ENCODE measurements around the gene TRIM66. TPM values are rescaled to one million over a fixed set of nuclear protein-coding genes. Genes with fewer than 3 reads are reported as not detected.

TRIM66 gene
- total RNA-seq, 2 experiments from 2014 or later, result 24.7 to 28.4 TPM

Other genes starting within 250 kb of the TRIM66 start
- gene STK33, start 88.4 kb downstream of the TRIM66 start, total RNA-seq, result 1 to 10 TPM; 1.3 to 3.6 TPM
- 100 to 1,000 TPM; 959 to 987 TPM for gene RPL27A, start 127 bp upstream of the TRIM66 start, total RNA-seq
- 10 to 100 TPM; 27.8 to 28.2 TPM for gene AKIP1, start 228.5 kb upstream of the TRIM66 start, total RNA-seq

Data from activated CD8-positive, alpha-beta T cell treated with anti-CD3 and anti-CD28 coated beads for 36 hours (primary cell).